GM18517 (cell line): Measurements from ENCODE around the gene MAPK12.

Experiments used
- ATAC-seq: cut with Tn5 transposase; IDR thresholded peaks from one replicate; pipeline ENCODE4 v1.9.1; 2021; ENCODE audit warnings: mild to moderate bottlenecking, moderate library complexity; ENCODE audit not compliant: unreplicated experiment

Gene MAPK12

DNA sequence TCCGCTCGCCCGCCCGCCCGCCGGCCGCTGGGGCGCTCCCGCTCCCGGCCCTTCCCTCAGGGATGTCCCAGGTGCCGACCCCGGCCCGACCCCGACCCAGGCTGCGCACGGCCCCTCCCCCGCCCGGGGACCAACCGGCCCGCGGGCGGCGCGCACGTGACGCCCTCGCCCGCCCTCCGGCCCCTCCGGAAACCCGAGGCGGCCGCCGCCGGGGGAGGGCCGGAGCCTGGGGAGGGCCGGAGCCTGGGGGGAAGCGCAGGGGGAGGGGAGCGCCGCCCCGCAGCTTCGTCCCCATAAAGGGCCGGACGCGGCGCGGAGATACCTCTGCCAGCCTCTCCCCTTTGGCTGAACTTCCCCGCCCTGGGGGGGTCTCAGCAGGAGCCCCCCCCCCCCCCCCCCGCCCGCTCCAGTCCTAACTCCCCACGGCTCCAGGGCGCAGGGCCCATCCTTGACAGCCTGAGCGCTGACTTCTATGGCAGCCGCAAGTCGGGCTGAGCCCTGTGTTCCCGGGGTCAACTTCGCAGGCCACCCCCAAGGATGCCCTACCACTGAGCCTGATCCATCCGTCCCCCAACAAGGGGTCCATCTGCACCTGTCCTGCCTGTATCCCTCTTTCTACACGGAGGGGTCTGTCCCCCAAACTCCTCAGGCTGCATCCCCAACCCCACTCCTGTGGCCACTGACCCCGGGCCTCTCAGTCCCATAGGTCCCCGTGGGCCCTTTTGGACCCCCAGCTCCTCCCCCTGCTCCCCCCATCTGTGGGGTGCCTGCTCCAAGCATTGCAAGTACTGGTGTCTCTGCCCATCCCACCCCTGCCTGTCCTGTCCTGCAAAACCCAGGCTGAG, at the start of gene MAPK12:
Gene MAPK12 (minus strand): TSS at position 69 of the 845 bp plus-strand sequence. CDS start 174 bp downstream, outside the sequence.
- no peak for ATAC-seq

DNA sequence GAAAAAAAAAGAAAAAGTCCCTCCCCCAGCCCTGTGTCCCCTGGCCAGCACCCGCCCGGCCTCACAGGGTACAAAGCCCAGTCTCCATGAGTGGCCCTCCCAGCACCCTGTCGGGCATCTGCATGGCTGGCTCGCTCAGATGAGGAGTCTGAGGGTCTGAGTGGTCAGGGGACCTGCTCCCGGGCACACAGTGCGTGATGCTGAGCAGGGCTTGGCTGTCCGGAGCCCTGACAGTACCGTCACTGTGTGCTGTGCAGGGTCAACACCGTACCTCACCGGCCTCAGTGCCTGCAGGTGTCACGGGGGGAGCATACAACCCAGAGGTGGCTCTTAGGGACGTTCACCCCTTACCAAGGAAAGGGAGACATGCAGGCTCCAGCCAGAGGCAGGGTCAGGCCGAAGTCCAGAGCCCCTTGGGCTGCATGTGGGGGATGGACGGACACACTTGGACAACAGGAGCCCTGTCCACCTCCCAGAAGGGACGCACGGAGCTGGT, 49.5 kb upstream of the MAPK12 start:
- no peak for ATAC-seq

DNA sequence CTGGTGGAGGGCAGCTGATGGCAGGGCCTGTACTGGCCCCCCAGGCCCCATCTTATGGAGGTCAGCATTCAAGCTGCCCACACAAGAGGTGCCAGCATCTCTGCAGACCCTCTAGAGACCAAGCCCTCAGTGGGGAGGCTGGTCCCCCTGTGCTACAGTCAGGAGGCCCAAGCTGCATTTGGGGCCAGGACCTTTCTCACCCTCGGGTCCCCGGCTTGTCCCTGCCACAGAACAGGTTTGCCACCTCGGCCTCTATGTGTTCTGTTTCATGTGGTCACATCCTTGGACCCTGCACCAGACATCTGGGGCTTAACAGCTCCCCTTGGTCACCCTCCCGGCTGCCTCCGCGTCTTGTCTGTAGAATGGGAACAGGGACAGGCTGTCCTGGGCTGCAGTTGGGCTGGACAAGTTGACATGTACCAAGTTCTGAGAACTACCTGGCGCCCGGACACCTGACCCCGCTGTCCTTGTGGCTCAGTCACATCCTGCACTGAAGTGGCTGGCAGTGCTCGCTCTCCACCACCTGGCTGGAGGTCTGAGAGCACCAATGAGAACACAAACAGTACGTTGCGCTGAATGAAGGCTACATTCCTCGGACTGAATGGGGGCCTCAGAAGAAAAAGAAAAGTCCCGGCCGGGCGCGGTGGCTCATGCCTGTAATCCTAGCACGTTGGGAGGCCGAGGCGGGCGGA, 48.7 kb upstream of the MAPK12 start:
- ATAC-seq = no peak

DNA sequence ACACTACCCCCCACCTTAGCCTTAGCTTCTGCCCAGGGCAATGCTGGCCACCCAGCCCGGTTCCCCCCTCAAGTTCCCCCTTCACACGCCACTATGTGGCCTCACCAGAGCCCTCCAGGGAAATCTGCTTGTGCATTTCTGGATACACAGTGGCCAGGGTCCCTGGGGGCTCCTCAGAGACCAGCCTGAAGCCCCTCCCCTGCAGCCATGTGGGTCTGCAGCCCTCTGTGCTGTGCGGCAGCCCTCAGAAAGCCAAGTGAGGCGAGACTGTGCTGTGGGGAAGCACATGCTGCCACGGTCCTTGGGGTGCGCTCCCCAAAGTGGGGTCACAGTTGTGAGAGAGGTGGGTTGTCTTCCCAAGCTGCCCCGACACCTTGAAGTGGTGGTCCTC, 48.1 kb upstream of the MAPK12 start:
- no peak for ATAC-seq

DNA sequence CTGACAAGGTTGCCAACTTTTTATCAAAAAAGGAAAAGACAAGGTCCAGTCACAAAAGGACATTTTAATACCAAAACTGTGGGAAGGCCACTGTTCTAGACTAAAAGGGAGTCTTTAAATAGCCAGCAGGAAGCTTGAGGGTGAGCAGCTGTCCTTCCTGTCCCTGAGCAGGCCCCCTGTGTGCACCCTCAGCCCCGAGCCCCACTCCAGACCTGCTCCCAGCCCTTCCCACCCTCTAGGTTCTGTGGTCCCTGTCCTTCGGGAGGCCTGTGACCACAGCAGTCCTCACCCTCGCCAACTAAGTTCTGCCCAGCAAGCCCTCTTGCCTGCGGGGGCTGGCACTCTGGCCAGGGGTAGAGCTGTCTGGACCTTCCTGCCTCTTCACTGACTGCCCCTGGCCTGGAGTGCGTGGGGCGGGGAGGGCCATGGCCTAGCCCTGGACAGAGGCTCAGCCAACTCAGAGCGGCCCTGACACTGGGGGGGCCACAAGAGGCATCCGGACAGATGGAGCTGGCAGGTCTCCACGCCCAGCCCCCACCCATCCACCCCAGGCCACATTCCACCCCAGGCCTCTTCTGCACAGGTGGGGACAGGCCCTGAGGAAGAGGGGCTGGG, 47.6 kb upstream of the MAPK12 start:
- no peak for ATAC-seq

DNA sequence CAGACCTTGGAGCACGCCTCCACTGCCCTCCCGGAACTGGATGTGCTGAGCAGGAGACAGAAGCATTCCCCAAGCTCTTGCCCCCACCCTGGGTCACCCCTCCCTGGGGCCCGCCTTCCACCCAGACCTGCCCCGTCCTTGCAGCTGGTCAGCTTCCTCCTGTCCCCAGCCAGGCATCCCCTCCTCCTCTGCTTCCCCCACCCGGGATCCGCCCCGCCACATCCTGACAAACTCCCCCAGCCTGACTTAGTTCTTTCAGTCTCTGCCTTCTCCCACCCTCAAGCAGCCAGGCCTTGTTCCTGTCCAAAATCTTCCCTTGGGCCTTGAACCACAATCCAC, 47.1 kb upstream of the MAPK12 start:
- ATAC-seq = no peak

DNA sequence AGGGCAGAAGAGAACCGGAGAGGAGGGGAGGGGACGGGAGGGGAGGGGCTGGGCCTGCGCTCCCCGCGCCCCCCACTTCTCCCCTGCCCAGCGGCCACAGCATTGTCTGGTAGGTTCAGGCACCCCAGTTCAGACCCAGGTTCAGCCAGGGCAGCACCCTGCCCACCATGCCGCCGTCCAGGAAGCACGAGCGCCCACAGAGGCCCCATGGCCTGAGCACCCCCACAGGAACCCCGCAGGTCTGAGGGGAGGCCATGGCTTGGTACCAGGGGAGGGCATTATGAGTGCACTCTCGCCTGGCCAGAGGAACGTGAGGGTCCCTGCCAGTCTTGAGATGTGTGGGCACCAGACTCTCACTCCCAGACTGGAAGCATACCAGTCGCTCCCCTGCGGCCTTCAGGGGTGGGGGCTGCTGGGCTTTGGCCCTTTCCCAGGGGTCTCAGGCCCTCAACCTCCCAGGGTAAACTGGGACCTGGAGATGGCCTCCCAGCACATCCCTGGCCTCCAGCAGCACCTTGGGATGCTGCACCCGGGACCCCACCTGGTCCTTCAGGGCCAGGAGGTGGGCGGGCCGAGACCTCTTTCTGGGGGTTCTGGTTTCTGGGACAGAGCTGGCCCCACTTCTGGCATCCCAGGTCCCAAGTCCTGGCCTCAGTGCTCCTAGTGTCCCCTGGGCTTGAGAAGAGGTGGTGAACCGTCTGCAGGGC, 46.6 kb upstream of the MAPK12 start:
- no peak for ATAC-seq

DNA sequence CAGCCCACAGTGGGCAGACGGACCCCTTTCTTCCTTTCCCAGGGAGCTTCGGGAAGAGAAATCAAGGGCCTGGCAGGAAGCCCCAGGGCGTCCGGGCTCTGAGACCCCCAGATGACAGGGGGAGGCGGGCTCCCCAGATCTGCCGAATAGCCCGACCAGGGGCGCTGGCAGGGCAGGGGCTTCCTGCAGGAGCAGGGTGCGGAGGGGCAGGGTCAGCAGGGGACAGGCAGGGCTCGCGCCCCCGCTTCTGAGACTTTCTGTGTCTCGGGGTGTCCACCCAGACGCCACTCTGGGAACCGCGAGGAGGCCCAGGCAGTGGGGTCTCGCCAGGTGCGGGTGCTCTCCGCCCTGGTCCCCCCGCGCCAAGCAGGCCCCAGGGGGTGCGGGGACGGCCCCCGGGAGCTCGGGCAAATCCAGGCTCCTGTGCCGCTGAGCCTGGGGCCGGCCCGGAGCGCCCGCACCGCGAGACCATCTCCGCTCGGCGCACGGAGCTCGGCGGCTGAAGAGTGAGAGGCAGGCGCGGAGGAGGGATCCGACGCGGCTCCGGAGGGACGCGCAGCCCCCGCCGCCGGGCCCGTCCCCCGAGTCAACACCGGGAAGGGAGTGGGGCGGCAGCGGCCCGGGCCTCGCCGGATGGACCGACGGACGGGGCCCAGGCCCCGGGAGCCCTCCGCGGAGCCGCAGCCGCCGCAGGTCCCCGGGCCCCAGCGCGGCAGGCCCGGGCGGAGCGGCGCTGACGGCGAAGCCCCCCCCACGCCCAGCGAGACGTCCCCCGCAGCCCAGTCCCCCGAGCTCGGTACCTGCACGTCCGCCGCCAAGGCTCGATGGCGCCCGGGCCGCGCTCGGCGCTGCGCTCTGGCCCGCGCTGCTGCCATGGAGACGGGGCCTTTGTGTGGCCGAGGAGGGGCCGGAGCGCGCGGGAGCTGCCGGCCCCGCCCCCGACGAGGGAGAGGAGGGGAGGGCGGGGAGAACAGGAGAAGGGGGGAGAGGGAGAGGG, 45.6 kb upstream of the MAPK12 start, which contains the start of gene PLXNB2:
Gene PLXNB2 (minus strand): TSS at position 894 of the 997 bp plus-strand sequence. CDS start 17,062 bp downstream, outside the sequence.
- ATAC-seq = no peak

DNA sequence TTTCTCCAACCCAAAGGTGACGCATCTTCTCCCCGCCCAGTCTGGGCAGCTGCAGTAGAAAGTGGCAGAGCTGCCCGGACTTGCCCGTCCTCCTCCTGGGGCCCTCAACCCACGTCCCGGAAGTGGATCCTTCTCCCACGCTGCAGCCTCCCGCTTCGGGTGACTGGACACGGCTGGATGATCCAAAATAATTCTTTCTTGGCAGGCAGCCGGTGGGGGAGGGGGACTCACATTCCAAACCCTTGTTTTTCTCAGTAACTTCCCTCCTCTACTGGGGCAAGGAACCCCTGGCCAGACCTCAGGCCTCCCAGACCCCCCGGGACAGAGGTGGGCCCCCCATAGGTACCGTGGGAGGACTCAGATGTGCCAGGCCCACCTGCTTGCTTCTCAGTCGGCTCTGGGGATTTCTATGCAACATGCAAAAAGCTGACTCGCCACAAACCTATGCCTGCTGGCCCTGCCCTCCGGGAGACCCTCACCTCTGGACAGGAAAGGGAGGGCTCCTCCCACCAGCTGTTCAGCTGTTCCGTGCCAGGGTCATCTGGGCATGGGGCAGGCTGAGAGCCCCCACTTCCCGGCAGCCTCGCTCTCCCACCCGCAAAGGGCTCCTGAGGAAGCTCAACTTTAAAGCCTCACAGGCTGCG, 44.6 kb upstream of the MAPK12 start:
- ATAC-seq = no peak

DNA sequence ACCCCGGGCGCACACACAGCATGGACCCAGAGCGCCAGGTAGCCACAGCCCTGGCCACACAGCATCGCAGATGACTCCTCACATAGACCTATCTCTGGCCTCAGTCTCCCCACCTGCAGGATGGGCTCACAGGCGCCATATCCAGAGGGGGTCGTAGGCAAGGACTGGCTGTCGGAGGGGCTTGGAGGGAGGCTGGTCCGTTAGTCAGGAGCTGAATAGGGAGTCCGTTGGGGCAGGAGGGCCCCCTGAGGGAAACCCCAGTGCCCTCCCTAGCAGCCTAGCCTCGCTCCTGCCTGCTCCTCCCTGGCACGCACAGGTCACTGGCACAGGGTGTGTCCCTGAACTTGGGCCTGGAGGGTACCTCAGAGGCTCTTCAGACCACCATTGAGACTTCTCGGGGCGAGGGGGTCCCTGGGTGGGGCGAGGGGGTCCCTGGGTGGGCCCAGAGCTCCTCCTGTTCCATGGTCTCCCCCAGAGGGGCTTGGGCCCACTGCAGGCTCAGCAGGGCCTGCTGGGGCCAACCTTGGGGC, 44.0 kb upstream of the MAPK12 start:
- ATAC-seq = no peak

DNA sequence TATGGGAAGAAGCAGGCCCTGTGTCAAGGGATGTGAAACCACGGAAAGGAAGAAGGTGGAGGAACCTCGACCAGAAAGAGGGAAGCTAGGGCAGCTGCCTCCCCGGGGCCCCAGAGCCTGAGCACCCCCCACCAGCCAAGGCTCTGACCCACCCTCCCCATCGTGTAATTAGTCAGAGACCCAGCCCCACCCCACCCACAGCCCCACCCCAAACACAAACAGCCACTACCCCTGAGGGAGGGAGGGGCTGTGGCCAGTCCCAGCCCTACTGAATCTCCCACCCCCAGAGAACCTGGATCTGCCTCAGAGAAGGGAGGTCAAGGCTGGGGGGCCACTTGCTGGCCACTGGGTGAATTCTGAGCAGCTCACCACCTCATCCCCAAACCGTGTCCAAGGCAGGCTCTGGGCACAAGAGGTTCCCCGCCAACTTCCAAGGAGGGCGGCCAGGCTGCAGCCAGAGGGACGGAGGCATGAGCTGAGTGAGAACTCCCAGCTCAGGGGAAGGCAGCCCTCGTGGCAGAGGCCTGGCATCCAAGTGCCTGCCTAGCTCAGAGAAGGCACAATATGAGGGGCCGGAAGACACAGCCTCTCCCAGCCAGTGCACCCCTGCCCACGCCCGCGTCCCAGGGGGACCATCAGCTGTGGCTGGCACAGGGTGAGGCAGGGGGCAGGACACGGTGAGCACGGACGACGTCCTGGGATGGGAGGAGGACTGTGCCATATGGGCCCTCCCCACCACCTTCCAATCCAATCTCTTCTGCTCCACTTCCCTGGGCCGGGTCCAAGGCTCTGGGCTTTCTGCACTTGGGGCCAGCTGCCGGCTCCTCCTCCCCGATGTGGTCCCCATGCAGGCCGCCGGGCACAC, 43.3 kb upstream of the MAPK12 start:
- no peak for ATAC-seq

DNA sequence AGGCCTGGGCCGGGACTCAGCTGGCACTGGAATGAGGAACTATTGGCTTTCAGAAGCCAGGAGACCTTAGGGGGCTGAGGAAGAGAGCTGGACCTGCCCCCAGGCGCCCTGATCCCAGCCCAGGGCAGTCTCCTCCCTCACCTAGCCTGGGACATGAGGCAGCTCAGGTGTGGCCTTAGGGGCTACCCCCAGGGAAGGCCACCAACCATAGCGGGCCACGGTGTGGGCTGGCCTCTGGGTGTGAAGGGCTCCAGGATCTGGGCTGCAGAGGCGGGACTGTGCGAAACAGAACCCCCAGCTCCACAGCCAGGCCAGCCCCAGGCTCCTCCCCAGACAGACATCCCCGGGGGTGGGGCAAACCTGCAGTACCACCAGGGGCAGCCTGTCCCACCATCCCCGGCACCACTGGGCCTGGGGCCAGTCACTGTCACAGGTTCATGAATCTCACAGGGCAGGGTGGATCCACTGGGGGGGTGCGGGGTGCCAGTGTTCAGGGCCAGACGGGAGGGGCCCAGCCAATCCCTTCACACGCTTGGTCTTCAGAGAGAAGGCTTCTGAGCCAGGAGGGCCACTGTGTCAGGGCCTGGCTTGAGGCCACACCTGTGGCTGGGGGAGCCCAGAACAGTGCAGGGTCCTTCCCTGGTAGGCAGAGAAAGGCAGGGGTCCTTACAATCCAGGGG, 42.5 kb upstream of the MAPK12 start:
- ATAC-seq = no peak

DNA sequence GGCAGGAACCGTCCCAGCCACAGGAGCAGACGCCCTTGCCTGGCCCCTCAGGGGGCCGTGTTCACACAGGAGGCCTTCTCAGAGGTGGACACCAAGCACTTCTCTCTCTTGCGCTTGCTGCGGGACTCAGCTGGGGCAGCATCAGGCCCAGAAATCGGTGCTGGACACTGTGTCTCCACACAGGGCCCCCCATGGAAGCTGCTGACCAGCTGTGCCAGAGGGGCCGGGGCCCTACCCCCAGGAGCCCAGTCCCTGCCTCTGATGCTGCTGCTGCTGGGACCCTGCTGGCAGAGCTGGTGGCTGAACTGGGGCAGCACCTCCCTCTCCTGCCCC, 42.0 kb upstream of the MAPK12 start:
- no peak for ATAC-seq

DNA sequence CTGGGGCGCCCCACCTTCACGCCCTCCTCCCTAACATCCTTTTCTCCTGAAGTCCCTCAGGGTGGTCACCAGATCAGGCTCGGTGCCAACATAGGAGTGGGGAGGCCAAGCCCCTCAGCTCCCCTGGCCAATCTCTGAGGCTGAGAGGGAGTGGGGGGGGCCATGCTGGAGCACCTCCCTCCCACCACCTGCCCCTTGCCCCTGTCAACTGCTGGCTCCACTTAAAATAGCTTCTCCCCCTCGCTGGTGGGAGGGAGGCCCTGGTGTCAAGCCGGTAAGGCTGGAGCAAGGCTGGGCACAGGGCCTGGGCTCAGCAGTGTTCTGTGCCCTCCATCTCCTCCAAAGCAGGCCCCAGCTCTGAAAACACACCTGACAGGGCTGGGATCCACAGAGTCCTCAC, 41.1 kb upstream of the MAPK12 start:
- no peak for ATAC-seq

DNA sequence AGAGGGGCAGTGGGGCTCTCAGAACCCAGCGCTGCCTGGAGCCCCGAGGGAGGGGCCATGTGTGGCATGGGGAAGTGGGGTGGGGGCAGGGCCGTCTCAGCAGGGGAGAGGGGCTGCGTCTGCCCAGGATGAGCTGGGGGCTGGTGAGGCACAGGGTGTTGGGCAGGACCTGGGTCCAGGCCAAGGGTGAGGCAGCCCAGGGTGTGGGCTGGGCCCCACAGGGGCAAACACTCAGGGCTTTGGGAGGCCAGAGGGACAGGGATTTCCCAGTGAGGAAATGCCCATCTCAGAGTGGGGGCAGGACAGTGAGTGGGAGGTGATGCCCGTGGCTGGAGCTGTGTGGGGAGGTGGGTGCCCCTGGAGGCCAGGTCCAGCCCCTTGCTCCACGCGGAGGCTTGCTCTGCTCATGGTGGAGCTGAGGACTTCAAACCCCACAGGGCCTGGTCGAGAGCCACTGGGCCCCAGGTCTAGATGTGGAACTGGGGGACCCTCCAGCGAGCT, 40.6 kb upstream of the MAPK12 start:
- no peak for ATAC-seq

DNA sequence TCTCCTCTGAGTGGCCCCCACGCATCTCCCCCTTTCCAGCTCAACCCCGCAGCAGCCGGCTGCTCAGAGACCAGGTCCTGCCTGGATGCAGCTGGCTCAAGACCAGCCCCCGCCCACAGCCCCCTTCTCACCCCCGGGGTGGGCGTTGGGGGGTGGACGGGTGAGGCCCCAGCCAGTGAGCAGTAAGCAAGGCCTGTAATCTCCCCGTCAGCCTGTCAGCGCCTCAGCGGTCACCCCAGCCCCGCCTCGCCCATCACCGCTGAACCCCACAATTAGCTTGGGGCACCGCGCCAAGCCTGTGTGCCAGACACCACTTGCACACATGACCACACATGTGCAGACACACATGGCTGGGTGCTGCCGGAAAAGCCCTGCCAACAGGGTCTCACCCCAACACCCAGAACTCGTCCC, 40.1 kb upstream of the MAPK12 start:
- ATAC-seq = no peak

DNA sequence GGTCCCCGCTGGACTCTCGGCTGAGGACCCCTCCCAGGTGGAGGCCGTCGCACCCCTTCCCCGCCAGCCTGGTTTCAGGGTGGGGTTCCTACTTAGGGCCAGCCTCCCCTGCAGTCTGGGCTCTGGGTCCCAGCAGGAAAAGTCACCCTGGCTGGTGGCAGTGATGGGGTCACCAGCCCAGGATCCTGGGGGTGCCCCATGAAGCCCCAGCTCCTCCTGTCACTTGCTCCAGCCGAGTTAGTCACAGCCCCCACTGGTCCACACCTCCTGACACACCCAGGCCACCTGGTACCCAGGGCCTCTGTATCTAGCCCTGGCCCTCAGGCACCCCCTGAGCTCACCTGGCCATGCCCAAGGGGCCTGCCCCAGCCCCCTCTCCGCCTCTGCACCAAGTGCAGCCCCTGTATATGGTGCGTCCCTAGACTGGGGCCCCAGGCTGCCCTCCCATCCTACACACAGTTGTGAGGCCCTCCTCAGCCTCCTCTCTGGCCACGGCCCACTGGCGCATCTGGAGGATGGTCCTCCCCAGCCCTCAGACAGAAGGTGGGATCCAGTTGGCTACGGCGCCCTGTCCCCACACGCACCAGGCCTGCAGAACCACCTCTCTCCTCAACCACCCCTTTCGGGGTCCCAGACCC, 39.3 kb upstream of the MAPK12 start:
- ATAC-seq = no peak
